CD8-positive, alpha-beta memory T cell (primary cell): Measurements from ENCODE around the gene TENT4B. TPM values are rescaled to one million over a fixed set of nuclear protein-coding genes. Genes with fewer than 3 reads are reported as not detected.

ENCODE experiments used
- CTCF ChIA-PET: fragments of 350-600 bp; sonication (Branson Sonifier 250); formaldehyde crosslinking; loops from one replicate; lab custom pipeline; 2021; ENCODE audit warnings: antibody characterized with exemption; lab: Charles Lee
- POLR2A ChIA-PET: fragments of 350-600 bp; sonication (Branson Sonifier 250); formaldehyde crosslinking; loops from one replicate; lab custom pipeline; 2021; ENCODE audit warnings: antibody characterized with exemption; lab: Charles Lee
- DNase-seq, 5 donors: peaks; one replicate each; pipeline versions ENCODE4 v3.0.0 to v3.0.0-alpha.2; 2020 to 2022; ENCODE audit warnings: mixed read lengths in 1 of 5
- H3K27ac ChIP-seq: one replicate; pipeline ENCODE4 v1.7.0; 2013; ENCODE audit warnings: low read depth, mild to moderate bottlenecking, low read length, moderate library complexity
- H3K27me3 ChIP-seq: 2 replicates; pipeline ENCODE4 v1.7.0; 2013; ENCODE audit warnings: low read length, mild to moderate bottlenecking; ENCODE audit not compliant: insufficient read depth, poor library complexity, severe bottlenecking
- H3K36me3 ChIP-seq: 2 replicates; pipeline ENCODE4 v1.7.0; 2013; ENCODE audit warnings: mild to moderate bottlenecking, low read length, moderate library complexity; ENCODE audit not compliant: insufficient read depth
- H3K4me1 ChIP-seq: 2 replicates; pipeline ENCODE4 v1.7.0; 2013; ENCODE audit warnings: mild to moderate bottlenecking, low read length, moderate library complexity; ENCODE audit not compliant: insufficient read depth
- H3K4me3 ChIP-seq: 2 replicates; pipeline ENCODE4 v1.7.0; 2013; ENCODE audit warnings: mild to moderate bottlenecking, low read length
- H3K9me3 ChIP-seq: 2 replicates; pipeline ENCODE4 v1.7.0; 2013; ENCODE audit warnings: mild to moderate bottlenecking, low read length
- H3K27ac Mint-ChIP-seq, 8 donors: one replicate each; pipeline ENCODE4 v1.8.0; 2020 to 2021; ENCODE audit warnings: mixed read lengths in 8 of 8, mild to moderate bottlenecking in 6 of 8, inconsistent platforms in 3 of 8, moderate library complexity in 3 of 8
- H3K27me3 Mint-ChIP-seq, 2 donors: one replicate each; pipeline ENCODE4 v1.8.0; 2020 to 2021; ENCODE audit warnings: mixed read lengths in 2 of 2, mild to moderate bottlenecking in 1 of 2, moderate library complexity in 1 of 2
- H3K36me3 Mint-ChIP-seq, 3 donors: one replicate each; pipeline ENCODE4 v1.8.0; 2020 to 2021; ENCODE audit warnings: mixed read lengths in 3 of 3, inconsistent platforms in 1 of 3, mild to moderate bottlenecking in 1 of 3
- H3K4me1 Mint-ChIP-seq, 3 donors: one replicate each; pipeline ENCODE4 v1.8.0; 2020 to 2021; ENCODE audit warnings: mixed read lengths in 3 of 3, inconsistent platforms in 1 of 3, mild to moderate bottlenecking in 1 of 3
- H3K4me3 Mint-ChIP-seq, 7 donors: one replicate each; pipeline ENCODE4 v1.8.0; 2020 to 2021; ENCODE audit warnings: mixed read lengths in 7 of 7, mild to moderate bottlenecking in 6 of 7, moderate library complexity in 4 of 7, inconsistent platforms in 2 of 7
- H3K9me3 Mint-ChIP-seq, 5 donors: one replicate each; pipeline ENCODE4 v1.8.0; 2020 to 2022; ENCODE audit warnings: mixed read lengths in 5 of 5, mild to moderate bottlenecking in 3 of 5, moderate library complexity in 2 of 5, inconsistent platforms in 1 of 5
- polyA plus RNA-seq: library from polyadenylated mRNA; unstranded; fragments of 300-500 nt; fragmentation: Illumina TruSeq; gene quantifications from one replicate; pipeline ENCODE4 v1.2.3, GENCODE V29; 2021
- total RNA-seq, 2 experiments: library from RNA; stranded (reverse); gene quantifications; one replicate each; pipeline ENCODE4 v1.2.3, GENCODE V29; 2021

Gene TENT4B
- total and polyA plus RNA-seq, 3 experiments from 2014 or later, result 5.6 to 23.0 (median 21.6) TPM

DNA sequence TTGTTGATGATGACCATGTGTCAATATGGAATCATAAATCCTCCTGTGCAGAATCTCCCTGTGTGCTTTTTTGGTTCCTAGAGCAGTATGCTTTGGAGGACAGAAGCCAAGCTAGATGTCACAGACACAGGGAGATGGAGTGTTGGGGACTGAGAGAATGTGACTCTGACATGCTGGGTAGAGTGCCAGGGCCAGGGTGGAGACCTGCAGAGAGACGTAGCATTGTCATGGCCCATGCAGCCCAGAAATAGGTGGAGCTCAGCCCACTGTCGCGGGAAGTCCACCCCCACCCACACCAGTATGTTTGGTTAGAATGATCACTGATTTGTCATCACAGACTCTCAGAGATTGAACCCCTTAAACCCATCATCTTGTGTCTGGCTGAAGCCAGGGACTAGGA is 74.0 kb downstream of the TENT4B start:
- Mint-ChIP-seq H3K27ac (no peak overlapping the region), H3K27me3 (no peaks in the 10 kb centered on the region), H3K36me3 (peaks cover 7 to 83% (median 15%) of the 10 kb centered on the region in 3 donors), H3K4me1 (no peaks in the 10 kb centered on the region), H3K4me3 (no peak overlapping the region), H3K9me3 (no peaks in the 10 kb centered on the region)
- Histone ChIP-seq H3K9me3 (no peaks in the 10 kb centered on the region), H3K4me3 (no peak overlapping the region), H3K36me3 (peaks cover 26% of the 10 kb centered on the region), H3K27ac (no peak overlapping the region), H3K4me1 (no peaks in the 10 kb centered on the region), H3K27me3 (no peaks in the 10 kb centered on the region)
- ChIA-PET POLR2A (interaction anchor here (0.5 kb wide), 1 partner anchor 1750 kb away, joined by 3 read pairs; no protein-coding TSS in a partner anchor), CTCF (no interaction called here)
- no peak for DNase-seq

DNA sequence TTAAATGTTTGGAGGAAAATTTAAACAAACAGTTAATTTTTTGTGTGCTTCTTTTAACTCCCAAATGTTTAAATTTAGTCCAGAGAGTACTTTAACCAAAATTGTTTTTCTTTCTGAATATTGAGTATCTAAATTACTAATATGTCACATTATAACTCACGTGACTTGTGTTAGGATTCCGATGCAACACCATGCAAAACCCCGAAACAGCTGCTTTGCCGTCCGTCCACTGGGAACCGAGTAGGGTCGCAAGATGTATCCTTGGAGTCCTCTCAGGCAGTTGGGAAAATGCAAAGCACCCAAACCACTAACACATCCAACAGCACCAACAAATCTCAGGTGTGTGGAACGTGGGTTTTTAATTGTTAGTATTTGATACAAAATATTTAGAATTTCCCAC is 74.6 kb downstream of the TENT4B start:
- Mint-ChIP-seq H3K27ac (no peak overlapping the region), H3K4me1 (no peaks in the 10 kb centered on the region), H3K9me3 (no peaks in the 10 kb centered on the region), H3K4me3 (no peak overlapping the region), H3K36me3 (peaks cover 7 to 79% (median 15%) of the 10 kb centered on the region in 3 donors), H3K27me3 (no peaks in the 10 kb centered on the region)
- ChIA-PET CTCF (no interaction called here), POLR2A (no interaction called here)
- Histone ChIP-seq H3K27me3 (no peaks in the 10 kb centered on the region), H3K4me3 (no peak overlapping the region), H3K4me1 (no peaks in the 10 kb centered on the region), H3K36me3 (peaks cover 26% of the 10 kb centered on the region), H3K27ac (no peak overlapping the region), H3K9me3 (no peaks in the 10 kb centered on the region)
- DNase-seq, result no peak

DNA sequence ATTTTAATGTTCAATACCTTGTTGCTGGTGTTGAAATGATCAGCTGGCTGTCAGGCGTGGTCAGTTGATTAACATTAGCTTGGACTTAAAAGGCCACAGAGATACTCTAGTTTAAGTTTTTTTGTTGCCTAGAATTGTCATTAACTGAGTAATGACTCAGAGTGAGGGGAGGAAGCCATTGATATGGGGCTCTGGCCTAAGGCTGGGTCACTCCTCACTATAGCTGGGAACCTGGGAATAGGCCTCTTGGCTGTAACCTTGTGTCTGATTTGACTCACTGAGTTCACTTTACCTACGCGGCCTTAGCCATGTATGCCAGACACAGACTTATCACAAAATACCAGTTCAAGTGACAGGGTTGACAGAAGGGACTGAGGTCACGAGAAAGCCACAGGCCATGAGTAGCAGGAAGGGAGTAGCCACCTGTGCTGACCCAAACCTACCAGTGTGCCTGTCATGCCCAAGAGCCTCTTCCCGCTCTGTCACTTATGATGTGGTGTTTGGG is 75.3 kb downstream of the TENT4B start:
- Histone ChIP-seq H3K4me3 (no peak overlapping the region), H3K27me3 (no peaks in the 10 kb centered on the region), H3K27ac (no peak overlapping the region), H3K9me3 (no peaks in the 10 kb centered on the region), H3K36me3 (peaks cover 26% of the 10 kb centered on the region), H3K4me1 (no peaks in the 10 kb centered on the region)
- Mint-ChIP-seq H3K27ac (no peak overlapping the region), H3K36me3 (peaks cover 7 to 72% (median 13%) of the 10 kb centered on the region in 3 donors), H3K4me3 (no peak overlapping the region), H3K27me3 (no peaks in the 10 kb centered on the region), H3K4me1 (no peaks in the 10 kb centered on the region), H3K9me3 (no peaks in the 10 kb centered on the region)
- ChIA-PET CTCF (interaction anchor here (1.4 kb wide), 1 partner anchor 16 kb away, joined by 3 read pairs; no protein-coding TSS in a partner anchor), POLR2A (no interaction called here)
- no peak for DNase-seq

DNA sequence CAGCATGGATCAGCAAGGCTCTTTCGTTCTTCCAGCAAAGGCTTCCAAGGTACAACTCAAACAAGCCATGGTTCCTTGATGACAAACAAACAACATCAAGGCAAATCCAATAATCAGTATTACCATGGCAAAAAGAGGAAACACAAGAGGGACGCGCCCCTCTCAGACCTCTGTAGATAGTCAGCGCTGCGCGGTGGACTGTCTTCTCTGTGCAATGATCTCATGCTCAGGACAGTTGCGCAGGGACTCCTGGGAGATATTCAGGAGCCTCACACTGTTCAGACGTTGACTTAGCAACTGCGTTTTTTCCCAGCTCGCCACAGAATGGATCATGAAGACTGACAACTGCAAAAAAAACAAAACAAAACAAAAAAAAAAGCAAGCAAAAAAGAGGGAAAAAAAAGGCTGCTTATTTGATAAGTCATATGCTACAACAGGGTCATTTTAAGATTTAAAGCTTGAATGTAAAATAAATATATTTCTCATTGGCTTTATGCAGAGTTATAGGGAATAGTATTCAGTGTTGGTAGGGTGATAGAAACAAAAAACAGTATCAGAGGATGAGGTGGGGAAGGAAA is 76.1 kb downstream of the TENT4B start:
- H3K27me3 ChIP-seq, result no peaks in the 10 kb centered on the region

DNA sequence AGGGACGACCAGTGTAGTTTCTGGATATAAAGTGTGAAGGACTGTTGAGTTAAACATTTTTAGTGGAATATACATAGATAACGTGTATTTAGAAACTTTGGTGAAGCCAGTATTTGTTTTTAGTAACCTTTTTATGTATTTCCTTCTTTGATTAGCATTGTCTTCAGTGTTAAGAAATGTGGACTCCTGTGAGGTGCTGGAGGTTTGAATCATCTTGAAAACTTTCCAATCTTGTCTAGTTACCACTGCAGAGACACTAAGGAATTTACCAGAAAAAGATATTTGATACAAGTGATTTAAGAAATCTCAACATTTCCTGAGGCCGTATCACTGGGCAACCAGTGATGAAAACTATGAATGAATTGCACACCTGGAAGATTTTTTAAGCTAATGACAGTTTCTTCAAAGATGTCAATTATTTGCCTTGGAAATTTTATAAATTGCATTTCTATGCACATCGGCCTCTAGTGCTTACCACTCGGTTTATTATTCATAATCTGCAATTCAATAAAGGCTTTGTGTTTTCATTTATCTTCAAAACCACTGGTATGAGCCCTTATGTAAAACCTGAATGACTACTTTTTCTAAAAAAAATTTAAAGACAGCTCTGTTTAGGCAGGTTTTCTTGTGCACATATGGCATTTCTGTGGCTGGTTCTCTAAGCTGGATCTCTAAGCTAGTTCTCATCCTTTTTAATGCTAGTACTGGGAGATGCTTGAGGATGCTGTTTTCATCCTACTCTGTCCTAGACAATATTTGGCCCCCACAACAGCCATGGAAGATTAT is 81.9 kb downstream of the TENT4B start:
- ChIA-PET CTCF (interaction anchor here (1.2 kb wide), 1 partner anchor 25 kb away, joined by 3 read pairs; no protein-coding TSS in a partner anchor), POLR2A (no interaction called here)
- H3K27me3 Mint-ChIP-seq, result no peaks in the 10 kb centered on the region
- DNase-seq, result no peak
- H3K9me3 Mint-ChIP-seq, result no peaks in the 10 kb centered on the region
- peaks cover 0 to 13% (median 1%) of the 10 kb centered on the region in 3 donors for H3K36me3 Mint-ChIP-seq
- H3K4me3 Mint-ChIP-seq, result no peak overlapping the region
- H3K4me1 Mint-ChIP-seq, result no peaks in the 10 kb centered on the region
- Histone ChIP-seq H3K4me1 (no peaks in the 10 kb centered on the region), H3K4me3 (no peak overlapping the region), H3K36me3 (no peaks in the 10 kb centered on the region), H3K27me3 (no peaks in the 10 kb centered on the region), H3K27ac (no peak overlapping the region), H3K9me3 (no peaks in the 10 kb centered on the region)
- H3K27ac Mint-ChIP-seq, result peak overlapping the region in 2 of 8 donors; percentile 17 to 21

More for the DNA sequence above, 76.1 kb downstream of the TENT4B start:
- no peaks in the 10 kb centered on the region for H3K4me1 Mint-ChIP-seq
- Histone ChIP-seq H3K27ac (no peak overlapping the region), H3K4me1 (no peaks in the 10 kb centered on the region), H3K36me3 (peaks cover 22% of the 10 kb centered on the region), H3K9me3 (no peaks in the 10 kb centered on the region), H3K4me3 (no peak overlapping the region)
- CTCF ChIA-PET, result interaction anchor here (1.4 kb wide), 1 partner anchor 17 kb away, joined by 3 read pairs; no protein-coding TSS in a partner anchor
- no peaks in the 10 kb centered on the region for H3K9me3 Mint-ChIP-seq
- no peak for DNase-seq
- no peak overlapping the region for H3K4me3 Mint-ChIP-seq
- POLR2A ChIA-PET, result no interaction called here
- peak overlapping the region in 2 of 8 donors; percentile 22 to 44 for H3K27ac Mint-ChIP-seq
- peaks cover 7 to 64% (median 13%) of the 10 kb centered on the region in 3 donors for H3K36me3 Mint-ChIP-seq
- no peaks in the 10 kb centered on the region for H3K27me3 Mint-ChIP-seq

DNA sequence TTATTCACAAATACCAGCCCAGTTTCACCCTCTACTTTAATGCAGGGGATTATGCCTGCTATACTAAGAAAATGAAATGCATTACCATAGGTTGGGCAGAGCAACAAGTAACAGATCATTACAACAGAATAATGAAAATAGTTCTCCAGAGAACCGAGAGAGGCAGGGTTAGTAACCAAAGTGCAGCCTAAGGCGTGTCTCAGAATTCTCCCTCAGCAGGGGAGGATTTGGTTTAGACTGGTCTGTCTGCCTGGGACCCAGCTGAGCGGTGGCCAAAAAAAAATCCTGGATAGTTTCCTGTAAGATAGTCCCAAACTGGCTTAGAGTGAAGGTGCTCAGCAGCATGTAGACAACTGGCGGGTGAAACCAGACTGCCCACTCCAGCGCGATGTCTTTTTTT is 82.5 kb downstream of the TENT4B start:
- Mint-ChIP-seq H3K4me1 (no peaks in the 10 kb centered on the region), H3K27ac (peak overlapping the region in 1 of 8 donors; percentile 21), H3K9me3 (no peaks in the 10 kb centered on the region), H3K36me3 (peaks cover 0 to 7% (median 1%) of the 10 kb centered on the region in 3 donors), H3K27me3 (no peaks in the 10 kb centered on the region), H3K4me3 (no peak overlapping the region)
- Histone ChIP-seq H3K4me3 (no peak overlapping the region), H3K27me3 (no peaks in the 10 kb centered on the region), H3K9me3 (no peaks in the 10 kb centered on the region), H3K4me1 (no peaks in the 10 kb centered on the region), H3K36me3 (no peaks in the 10 kb centered on the region), H3K27ac (no peak overlapping the region)
- ChIA-PET CTCF (interaction anchor here (1.2 kb wide), 1 partner anchor 25 kb away, joined by 3 read pairs; no protein-coding TSS in a partner anchor), POLR2A (no interaction called here)
- no peak for DNase-seq

DNA sequence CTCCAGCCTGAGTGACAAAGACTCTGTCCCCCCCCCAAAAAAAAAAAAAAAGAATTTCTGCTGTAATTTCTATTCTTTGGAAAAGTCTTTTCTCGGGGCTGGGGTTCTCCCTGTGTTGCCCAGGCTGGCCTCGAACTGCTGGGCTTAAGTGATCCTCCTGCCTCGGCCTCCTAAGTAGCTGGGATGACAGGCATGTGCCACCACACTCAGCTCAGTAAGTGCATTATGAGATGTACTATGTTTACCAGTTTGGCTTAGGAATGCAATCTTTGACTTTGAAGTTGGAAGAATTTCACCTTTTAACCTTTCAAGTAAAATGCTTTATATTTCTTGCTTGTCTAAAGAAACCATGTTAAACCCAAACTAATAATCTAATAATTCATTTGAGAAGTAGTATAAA is 85.2 kb downstream of the TENT4B start:
- CTCF ChIA-PET, result no interaction called here
- no peak for DNase-seq
- H3K36me3 Mint-ChIP-seq, result no peaks in the 10 kb centered on the region
- no peaks in the 10 kb centered on the region for H3K4me1 Mint-ChIP-seq
- no peaks in the 10 kb centered on the region for H3K27me3 Mint-ChIP-seq
- H3K27ac ChIP-seq, result no peak overlapping the region
- H3K9me3 Mint-ChIP-seq, result no peaks in the 10 kb centered on the region
- no peaks in the 10 kb centered on the region for H3K27me3 ChIP-seq
- no peaks in the 10 kb centered on the region for H3K9me3 ChIP-seq
- H3K36me3 ChIP-seq, result no peaks in the 10 kb centered on the region
- H3K4me1 ChIP-seq, result no peaks in the 10 kb centered on the region
- no peak overlapping the region for H3K4me3 ChIP-seq
- no peak overlapping the region for H3K4me3 Mint-ChIP-seq
- H3K27ac Mint-ChIP-seq, result no peak overlapping the region
- POLR2A ChIA-PET, result no interaction called here

DNA sequence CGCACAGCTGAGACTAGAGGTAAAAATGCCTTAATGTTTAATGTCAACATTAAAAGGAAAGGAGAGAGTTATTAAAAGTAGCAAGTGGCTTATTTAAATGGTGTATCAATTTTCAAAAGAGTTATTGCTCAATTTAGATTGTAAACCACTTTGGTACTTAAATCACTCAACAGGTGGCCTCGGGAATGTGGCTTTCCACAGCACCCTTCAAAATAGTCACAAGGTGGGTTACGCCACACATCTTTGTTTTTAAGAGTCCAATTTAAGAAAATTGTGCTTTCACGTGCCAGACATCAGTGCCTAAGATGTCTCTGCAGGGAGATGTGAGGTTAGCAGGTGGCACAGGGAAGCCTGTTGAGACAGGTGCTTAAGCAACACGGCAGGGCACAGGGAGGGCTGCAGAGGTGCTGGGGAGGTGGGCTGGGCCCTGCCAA is 85.8 kb downstream of the TENT4B start:
- no peaks in the 10 kb centered on the region for H3K4me1 Mint-ChIP-seq
- no peak overlapping the region for H3K4me3 Mint-ChIP-seq
- no peak overlapping the region for H3K27ac ChIP-seq
- H3K4me1 ChIP-seq, result no peaks in the 10 kb centered on the region
- no peak for DNase-seq
- H3K36me3 Mint-ChIP-seq, result no peaks in the 10 kb centered on the region
- no peaks in the 10 kb centered on the region for H3K27me3 Mint-ChIP-seq
- H3K9me3 ChIP-seq, result no peaks in the 10 kb centered on the region
- no peaks in the 10 kb centered on the region for H3K9me3 Mint-ChIP-seq
- H3K36me3 ChIP-seq, result no peaks in the 10 kb centered on the region
- H3K27me3 ChIP-seq, result no peaks in the 10 kb centered on the region
- peak overlapping the region in 1 of 8 donors; percentile 4 for H3K27ac Mint-ChIP-seq
- ChIA-PET POLR2A (no interaction called here), CTCF (interaction anchor here (1.2 kb wide), 1 partner anchor 14 kb away, joined by 3 read pairs; no protein-coding TSS in a partner anchor)
- no peak overlapping the region for H3K4me3 ChIP-seq
